GM23338 (cell line): ENCODE data around the gene ATAD3B. TPM values are rescaled to one million over a fixed set of nuclear protein-coding genes. Genes with fewer than 3 reads are reported as not detected.

Experiments used
- ATAC-seq: fragments of 200-7000 bp; cut with Tn5 transposase; 3 replicates; pipeline ENCODE4 v1.9.1; 2020
- DNase-seq: peaks from one replicate; pipeline ENCODE4 v3.0.0-alpha.2; 2015; ENCODE audit warnings: low spot score
- H2AFZ ChIP-seq: fragments of 200-600 bp; sonication (generic); 2 replicates; pipeline ENCODE4 v1.8.0; 2016; ENCODE audit warnings: antibody characterized with exemption, mild to moderate bottlenecking, moderate library complexity
- H3F3A ChIP-seq: fragments of 200-600 bp; sonication (generic); replicated peaks from 2 replicates; pipeline ENCODE4 v1.8.0; 2017; ENCODE audit warnings: antibody characterized with exemption, mixed run types, low read depth
- H3K27ac ChIP-seq: fragments of 200-600 bp; sonication (generic); 2 replicates; pipeline ENCODE4 v1.6.1; 2016; ENCODE audit warnings: low read depth
- H3K27me3 ChIP-seq: fragments of 200-600 bp; sonication (generic); 2 replicates; pipeline ENCODE4 v1.8.0; 2016; ENCODE audit warnings: mild to moderate bottlenecking, mixed run types, moderate library complexity; ENCODE audit not compliant: insufficient read depth
- H3K36me3 ChIP-seq: fragments of 200-600 bp; sonication (generic); 2 replicates; pipeline ENCODE4 v1.8.0; 2016; ENCODE audit warnings: mild to moderate bottlenecking; ENCODE audit not compliant: insufficient read depth
- H3K4me1 ChIP-seq: fragments of 200-600 bp; sonication (generic); 2 replicates; pipeline ENCODE4 v1.8.0; 2016; ENCODE audit warnings: mild to moderate bottlenecking, moderate library complexity; ENCODE audit not compliant: insufficient read depth
- H3K4me2 ChIP-seq: fragments of 200-600 bp; sonication (generic); 2 replicates; pipeline ENCODE4 v1.7.1; 2017; ENCODE audit warnings: mixed run types
- H3K4me3 ChIP-seq: fragments of 200-600 bp; sonication (generic); 2 replicates; pipeline ENCODE4 v1.6.1; 2016; ENCODE audit warnings: mixed run types
- H3K79me2 ChIP-seq: fragments of 200-600 bp; sonication (generic); replicated peaks from 2 replicates; pipeline ENCODE4 v1.8.0; 2017; ENCODE audit warnings: mild to moderate bottlenecking; ENCODE audit not compliant: insufficient read depth
- H3K9me2 ChIP-seq: fragments of 200-600 bp; sonication (generic); 2 replicates; pipeline ENCODE4 v1.8.0; 2017; ENCODE audit not compliant: insufficient read depth
- H4K20me1 ChIP-seq: fragments of 200-600 bp; sonication (generic); replicated peaks from 2 replicates; pipeline ENCODE4 v1.8.0; 2017; ENCODE audit warnings: mild to moderate bottlenecking; ENCODE audit not compliant: insufficient read depth
- H3K27ac Mint-ChIP-seq: 2 replicates; pipeline ENCODE4 v1.8.0; 2020; ENCODE audit warnings: inconsistent platforms, mild to moderate bottlenecking, moderate library complexity, mixed read lengths
- H3K27me3 Mint-ChIP-seq: 3 replicates; pipeline ENCODE4 v1.8.0; 2022; ENCODE audit warnings: low read depth, mild to moderate bottlenecking, moderate library complexity, mixed read lengths, inconsistent platforms; ENCODE audit not compliant: insufficient read depth, poor library complexity
- H3K36me3 Mint-ChIP-seq: 3 replicates; pipeline ENCODE4 v1.8.0; 2021; ENCODE audit warnings: low read depth, mild to moderate bottlenecking, inconsistent platforms, moderate library complexity, mixed read lengths
- H3K4me1 Mint-ChIP-seq: 3 replicates; pipeline ENCODE4 v1.8.0; 2020; ENCODE audit warnings: mild to moderate bottlenecking, inconsistent platforms, mixed read lengths
- H3K4me3 Mint-ChIP-seq: 3 replicates; pipeline ENCODE4 v1.8.0; 2021; ENCODE audit warnings: moderate library complexity, mild to moderate bottlenecking, inconsistent platforms, mixed read lengths
- H3K9me3 Mint-ChIP-seq: 3 replicates; pipeline ENCODE4 v1.8.0; 2020; ENCODE audit warnings: moderate library complexity, mild to moderate bottlenecking, inconsistent platforms, mixed read lengths
- NANOG ChIP-seq: IDR thresholded peaks from 2 replicates; pipeline ENCODE4 v1.6.1; 2016; ENCODE audit warnings: antibody characterized with exemption, borderline replicate concordance
- ZNF462 ChIP-seq: fragments of 250-450 bp; sonication (Bioruptor Pico); IDR thresholded peaks from 2 replicates; pipeline ENCODE4 v1.5.0; 2020; ENCODE audit warnings: mild to moderate bottlenecking, moderate library complexity
- polyA plus RNA-seq: library from polyadenylated mRNA; unstranded; fragments of >200 nt; fragmentation: Nextera tagmentation; extraction: Ambion mirVana; gene quantifications from 2 replicates; pipeline ENCODE4 v1.2.1, GENCODE V29; 2016
- total RNA-seq: library from RNA; depleted of rRNA; stranded (reverse); fragments of >200 nt; shearing (Covaris generic); gene quantifications from 2 replicates; pipeline ENCODE4 v1.2.3, GENCODE V29; 2014

Gene ATAD3B
- total and polyA plus RNA-seq, 2 experiments from 2014 or later: 37.8 to 63.4 TPM

- H3K4me1 ChIP-seq: no peaks in the 10 kb centered on the region
- 0 out of 2 replicates have a peak, but pooled peaks cover 8% of the 10 kb centered on the region for H3F3A ChIP-seq
- H3K36me3 ChIP-seq: peaks cover 3% of the 10 kb centered on the region; the same call in 1 of the 2 replicates
- Mint-ChIP-seq H3K27ac (no peak overlapping the region), H3K9me3 (no peaks in the 10 kb centered on the region), H3K27me3 (peaks cover 12% of the 10 kb centered on the region), H3K36me3 (peaks cover 45% of the 10 kb centered on the region), H3K4me3 (no peak overlapping the region), H3K4me1 (no peaks in the 10 kb centered on the region)
- H3K27me3 ChIP-seq: no peaks in the 10 kb centered on the region
- TF ChIP-seq ZNF462 (CRISPR knock-in tag): no peak
- ATAC-seq: no peak
- H4K20me1 ChIP-seq: peaks cover 13% of the 10 kb centered on the region
- no peak overlapping the region for H3K27ac ChIP-seq
- no peaks in the 10 kb centered on the region for H3K9me2 ChIP-seq
- H3K4me2 ChIP-seq: no peak overlapping the region
- H3K4me3 ChIP-seq: no peak overlapping the region
- no peak overlapping the region for H2AFZ ChIP-seq
- H3K79me2 ChIP-seq: peaks cover 36% of the 10 kb centered on the region
- DNase-seq: no peak
Measured at GRCh38 chr1:1477206-1477605, 5.6 kb downstream of the ATAD3B start.

GRCh38 chr1:1479547-1480487 lies 8.3 kb downstream of the ATAD3B start:
- H3K79me2 ChIP-seq: peaks cover 12% of the 10 kb centered on the region
- Mint-ChIP-seq H3K27ac (peak overlapping the region; percentile 38; the same call in 1 of the 2 replicates), H3K4me1 (no peaks in the 10 kb centered on the region), H3K36me3 (peaks cover 70% of the 10 kb centered on the region), H3K27me3 (peaks cover 10% of the 10 kb centered on the region), H3K4me3 (no peak overlapping the region), H3K9me3 (no peaks in the 10 kb centered on the region)
- H3K27me3 ChIP-seq: no peaks in the 10 kb centered on the region
- H2AFZ ChIP-seq: no peak overlapping the region
- 0 out of 2 replicates have a peak, but pooled peaks cover 6% of the 10 kb centered on the region for H3F3A ChIP-seq
- H3K4me3 ChIP-seq: no peak overlapping the region
- H4K20me1 ChIP-seq: peaks cover 6% of the 10 kb centered on the region; the same call in 1 of the 2 replicates
- no peaks in the 10 kb centered on the region for H3K4me1 ChIP-seq
- H3K27ac ChIP-seq: no peak overlapping the region
- no peak for DNase-seq
- no peaks in the 10 kb centered on the region for H3K9me2 ChIP-seq
- H3K4me2 ChIP-seq: no peak overlapping the region
- ATAC-seq: no peak
- H3K36me3 ChIP-seq: peaks cover 10% of the 10 kb centered on the region
- TF ChIP-seq NANOG: no peak
- TF ChIP-seq ZNF462 (CRISPR knock-in tag): no peak
